OCI-LY3 (cell line): ENCODE measurements around the gene LMO7.

Experiments used
- CTCF ChIP-seq: fragments of 200-600, 300-600 bp; sonication (generic); IDR thresholded peaks from 2 replicates; pipeline ENCODE4 v1.5.1; 2014; ENCODE audit warnings: antibody characterized with exemption, low read length, low read depth
- EZH2phosphoT487 ChIP-seq: fragments of 200-600 bp; shearing (Covaris generic); IDR thresholded peaks from 2 replicates; pipeline ENCODE4 v1.6.1; 2018; ENCODE audit warnings: antibody characterized with exemption, mixed run types, low read depth

- TF ChIP-seq CTCF (no peak), EZH2phosphoT487 (no peak)
Measured at GRCh38 chr13:75901501-75901900, 265.4 kb downstream of the LMO7 start.
